Esophagus squamous epithelium (tissue), 4 donors: ENCODE data around the gene ATL2.

Source experiments
- POLR2A ChIP-seq, 4 donors: fragments of 450-650 bp; IDR thresholded peaks; one replicate each; pipeline ENCODE4 v1.6.1; 2017; ENCODE audit warnings: antibody characterized with exemption in 4 of 4, mild to moderate bottlenecking in 4 of 4, moderate library complexity in 3 of 4
- TF ChIP-seq, protein P1 (sequence below), 6 experiments: fragments of 450-650 bp in 4 of 6; fragments of 200-600 bp in 2 of 6; sonication (generic) in 2 of 6; IDR thresholded peaks; one replicate each; pipeline ENCODE4 v1.5.1; 2016 to 2019; ENCODE audit warnings: antibody characterized with exemption in 6 of 6, mild to moderate bottlenecking in 4 of 6, moderate library complexity in 4 of 6

DNA sequence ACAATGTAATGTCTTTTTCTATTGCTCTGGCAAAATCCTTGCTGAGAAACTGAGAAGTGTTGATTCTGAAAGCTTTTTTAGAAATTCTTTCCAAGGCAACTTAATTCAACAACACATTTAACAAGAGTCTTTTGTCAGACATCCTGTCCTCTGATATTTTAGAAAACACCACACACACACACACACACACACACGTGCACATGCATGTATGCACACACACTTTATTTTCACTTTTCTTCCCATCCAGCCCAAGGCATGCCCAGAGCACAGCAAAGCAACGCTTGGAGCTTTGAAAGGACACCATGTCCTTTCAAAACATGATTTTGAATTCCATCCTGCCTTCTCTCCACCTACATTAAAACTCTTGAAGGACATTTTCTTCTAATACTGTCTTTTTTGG lies 116.1 kb downstream of the ATL2 start:
- no peak for TF ChIP-seq POLR2A (IDR thresholded peaks at IDR 0.05)
- TF ChIP-seq, protein P1, sequence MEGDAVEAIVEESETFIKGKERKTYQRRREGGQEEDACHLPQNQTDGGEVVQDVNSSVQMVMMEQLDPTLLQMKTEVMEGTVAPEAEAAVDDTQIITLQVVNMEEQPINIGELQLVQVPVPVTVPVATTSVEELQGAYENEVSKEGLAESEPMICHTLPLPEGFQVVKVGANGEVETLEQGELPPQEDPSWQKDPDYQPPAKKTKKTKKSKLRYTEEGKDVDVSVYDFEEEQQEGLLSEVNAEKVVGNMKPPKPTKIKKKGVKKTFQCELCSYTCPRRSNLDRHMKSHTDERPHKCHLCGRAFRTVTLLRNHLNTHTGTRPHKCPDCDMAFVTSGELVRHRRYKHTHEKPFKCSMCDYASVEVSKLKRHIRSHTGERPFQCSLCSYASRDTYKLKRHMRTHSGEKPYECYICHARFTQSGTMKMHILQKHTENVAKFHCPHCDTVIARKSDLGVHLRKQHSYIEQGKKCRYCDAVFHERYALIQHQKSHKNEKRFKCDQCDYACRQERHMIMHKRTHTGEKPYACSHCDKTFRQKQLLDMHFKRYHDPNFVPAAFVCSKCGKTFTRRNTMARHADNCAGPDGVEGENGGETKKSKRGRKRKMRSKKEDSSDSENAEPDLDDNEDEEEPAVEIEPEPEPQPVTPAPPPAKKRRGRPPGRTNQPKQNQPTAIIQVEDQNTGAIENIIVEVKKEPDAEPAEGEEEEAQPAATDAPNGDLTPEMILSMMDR (IDR thresholded peaks at IDR 0.05): no peak
